Prostate gland (tissue), 2 donors: ENCODE results near the gene TEKT3.

ENCODE experiments used
- POLR2A ChIP-seq: fragments of 450-650 bp; IDR thresholded peaks from one replicate; pipeline ENCODE4 v1.6.1; 2016; ENCODE audit warnings: antibody characterized with exemption, mild to moderate bottlenecking
- TF ChIP-seq, protein P1 (sequence below), 4 experiments: fragments of 200-600 bp in 2 of 4; fragments of 450-650 bp in 2 of 4; sonication (generic) in 2 of 4; IDR thresholded peaks; 1 replicate in 3 of 4; 2 replicates in 1 of 4; pipeline ENCODE4 v1.5.1; 2016 to 2019; ENCODE audit warnings: antibody characterized with exemption in 4 of 4, mild to moderate bottlenecking in 2 of 4, moderate library complexity in 2 of 4

DNA sequence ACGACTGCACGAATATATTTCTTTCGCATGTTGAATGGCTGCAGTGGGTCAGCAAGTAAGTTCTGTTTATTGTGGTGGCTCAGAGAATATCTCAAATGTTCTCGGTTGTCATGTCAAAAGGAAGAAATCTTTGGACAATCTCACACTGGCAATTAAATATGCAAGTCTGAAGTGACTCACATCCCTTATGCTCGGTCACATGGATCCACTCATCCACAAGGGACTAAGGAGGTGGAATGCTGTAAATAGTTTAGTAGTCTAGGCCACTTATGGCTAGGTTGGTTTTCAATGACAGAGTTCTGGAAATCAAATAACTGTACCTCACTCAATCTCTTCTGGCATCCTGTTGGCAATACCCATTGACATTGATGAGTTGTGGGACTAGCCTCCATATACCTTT is 43.2 kb downstream of the TEKT3 start:
- TF ChIP-seq, protein P1, sequence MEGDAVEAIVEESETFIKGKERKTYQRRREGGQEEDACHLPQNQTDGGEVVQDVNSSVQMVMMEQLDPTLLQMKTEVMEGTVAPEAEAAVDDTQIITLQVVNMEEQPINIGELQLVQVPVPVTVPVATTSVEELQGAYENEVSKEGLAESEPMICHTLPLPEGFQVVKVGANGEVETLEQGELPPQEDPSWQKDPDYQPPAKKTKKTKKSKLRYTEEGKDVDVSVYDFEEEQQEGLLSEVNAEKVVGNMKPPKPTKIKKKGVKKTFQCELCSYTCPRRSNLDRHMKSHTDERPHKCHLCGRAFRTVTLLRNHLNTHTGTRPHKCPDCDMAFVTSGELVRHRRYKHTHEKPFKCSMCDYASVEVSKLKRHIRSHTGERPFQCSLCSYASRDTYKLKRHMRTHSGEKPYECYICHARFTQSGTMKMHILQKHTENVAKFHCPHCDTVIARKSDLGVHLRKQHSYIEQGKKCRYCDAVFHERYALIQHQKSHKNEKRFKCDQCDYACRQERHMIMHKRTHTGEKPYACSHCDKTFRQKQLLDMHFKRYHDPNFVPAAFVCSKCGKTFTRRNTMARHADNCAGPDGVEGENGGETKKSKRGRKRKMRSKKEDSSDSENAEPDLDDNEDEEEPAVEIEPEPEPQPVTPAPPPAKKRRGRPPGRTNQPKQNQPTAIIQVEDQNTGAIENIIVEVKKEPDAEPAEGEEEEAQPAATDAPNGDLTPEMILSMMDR (IDR thresholded peaks at IDR 0.05), result no peak
- no peak for TF ChIP-seq POLR2A
